ENCODE measurements around the gene ST8SIA4. TPM values are rescaled to one million over a fixed set of nuclear protein-coding genes. Genes with fewer than 3 reads are reported as not detected.

ST8SIA4 gene
- total RNA-seq, 2 donors from 2014 or later = 25.2 to 47.0 TPM

DNA sequence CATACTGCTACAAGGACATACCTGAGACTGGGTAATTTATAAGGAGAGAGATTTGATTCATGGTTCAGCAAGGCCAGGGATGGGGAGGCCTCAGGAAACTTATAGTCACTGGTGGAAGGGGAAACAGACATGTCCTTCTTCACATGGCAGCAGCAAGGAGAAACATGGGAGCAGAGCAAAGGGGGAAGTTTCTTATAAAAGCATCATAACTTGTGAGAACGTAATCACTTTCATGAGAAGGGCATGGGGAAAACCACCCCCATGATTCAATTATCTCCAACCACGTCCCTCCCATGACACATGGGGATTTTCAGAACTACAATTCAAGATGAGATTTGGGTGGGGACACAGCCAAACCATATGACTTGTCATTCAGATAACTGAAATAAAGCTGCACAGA, 100.9 kb downstream of the ST8SIA4 start:
- Histone ChIP-seq H3K9ac (ENCODE audit: extremely low read depth, low read length, poor library complexity, severe bottlenecking) (no peak overlapping the region), H3K4me3 (ENCODE audit: low read length) (no peak overlapping the region), H3K27me3 (ENCODE audit: control insufficient read depth, insufficient read depth, low read length, poor library complexity, severe bottlenecking) (no peaks in the 10 kb centered on the region), H3K9me3 (ENCODE audit: control insufficient read depth, low read length) (no peaks in the 10 kb centered on the region), H3K36me3 (ENCODE audit: control insufficient read depth, insufficient read depth, low read length) (peaks cover 1% of the 10 kb centered on the region), H3K27ac (ENCODE audit: low read depth, low read length) (no peak overlapping the region), H3K4me1 (ENCODE audit: control insufficient read depth, insufficient read depth, low read length) (no peaks in the 10 kb centered on the region)
- H3K27me3 Mint-ChIP-seq (ENCODE audit: insufficient read depth) = no peaks in the 10 kb centered on the region
- WGBS, 2 experiments (ENCODE audit: insufficient coverage in 1 of 2, insufficient read length in 1 of 2) = 98 to 100% methylated on average over 2 of the region's 2 CpGs
- H3K4me3 Mint-ChIP-seq = no peak overlapping the region
- no peak for DNase-seq
- no peaks in the 10 kb centered on the region for H3K9me3 Mint-ChIP-seq
- H3K27ac Mint-ChIP-seq = no peak overlapping the region
- no peaks in the 10 kb centered on the region for H3K36me3 Mint-ChIP-seq (ENCODE audit: low read depth)
- TF ChIP-seq, protein P1, sequence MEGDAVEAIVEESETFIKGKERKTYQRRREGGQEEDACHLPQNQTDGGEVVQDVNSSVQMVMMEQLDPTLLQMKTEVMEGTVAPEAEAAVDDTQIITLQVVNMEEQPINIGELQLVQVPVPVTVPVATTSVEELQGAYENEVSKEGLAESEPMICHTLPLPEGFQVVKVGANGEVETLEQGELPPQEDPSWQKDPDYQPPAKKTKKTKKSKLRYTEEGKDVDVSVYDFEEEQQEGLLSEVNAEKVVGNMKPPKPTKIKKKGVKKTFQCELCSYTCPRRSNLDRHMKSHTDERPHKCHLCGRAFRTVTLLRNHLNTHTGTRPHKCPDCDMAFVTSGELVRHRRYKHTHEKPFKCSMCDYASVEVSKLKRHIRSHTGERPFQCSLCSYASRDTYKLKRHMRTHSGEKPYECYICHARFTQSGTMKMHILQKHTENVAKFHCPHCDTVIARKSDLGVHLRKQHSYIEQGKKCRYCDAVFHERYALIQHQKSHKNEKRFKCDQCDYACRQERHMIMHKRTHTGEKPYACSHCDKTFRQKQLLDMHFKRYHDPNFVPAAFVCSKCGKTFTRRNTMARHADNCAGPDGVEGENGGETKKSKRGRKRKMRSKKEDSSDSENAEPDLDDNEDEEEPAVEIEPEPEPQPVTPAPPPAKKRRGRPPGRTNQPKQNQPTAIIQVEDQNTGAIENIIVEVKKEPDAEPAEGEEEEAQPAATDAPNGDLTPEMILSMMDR (conservative IDR thresholded peaks at IDR 0.05) = no peak
- peaks cover 5% of the 10 kb centered on the region for H3K4me1 Mint-ChIP-seq

- Histone ChIP-seq H3K4me3 (ENCODE audit: low read length) (no peak overlapping the region), H3K36me3 (ENCODE audit: control insufficient read depth, insufficient read depth, low read length) (no peaks in the 10 kb centered on the region), H3K9ac (ENCODE audit: extremely low read depth, low read length, poor library complexity, severe bottlenecking) (no peak overlapping the region), H3K4me1 (ENCODE audit: control insufficient read depth, insufficient read depth, low read length) (no peaks in the 10 kb centered on the region), H3K9me3 (ENCODE audit: control insufficient read depth, low read length) (no peaks in the 10 kb centered on the region), H3K27ac (ENCODE audit: low read depth, low read length) (no peak overlapping the region), H3K27me3 (ENCODE audit: control insufficient read depth, insufficient read depth, low read length, poor library complexity, severe bottlenecking) (no peaks in the 10 kb centered on the region)
- TF ChIP-seq, protein P1 (conservative IDR thresholded peaks at IDR 0.05) = no peak
- peaks cover 5% of the 10 kb centered on the region for H3K4me1 Mint-ChIP-seq
- no peak overlapping the region for H3K4me3 Mint-ChIP-seq
- H3K27ac Mint-ChIP-seq = no peak overlapping the region
- no peak for DNase-seq
- no peaks in the 10 kb centered on the region for H3K9me3 Mint-ChIP-seq
- no peaks in the 10 kb centered on the region for H3K36me3 Mint-ChIP-seq (ENCODE audit: low read depth)
- WGBS, 2 experiments (ENCODE audit: insufficient coverage in 1 of 2, insufficient read length in 1 of 2) = 92 to 100% methylated on average over 5 of the region's 5 CpGs
- no peaks in the 10 kb centered on the region for H3K27me3 Mint-ChIP-seq (ENCODE audit: insufficient read depth)
These were observed 102.5 kb downstream of the ST8SIA4 start for GRCh38 chr5:100800562-100800961.

DNA sequence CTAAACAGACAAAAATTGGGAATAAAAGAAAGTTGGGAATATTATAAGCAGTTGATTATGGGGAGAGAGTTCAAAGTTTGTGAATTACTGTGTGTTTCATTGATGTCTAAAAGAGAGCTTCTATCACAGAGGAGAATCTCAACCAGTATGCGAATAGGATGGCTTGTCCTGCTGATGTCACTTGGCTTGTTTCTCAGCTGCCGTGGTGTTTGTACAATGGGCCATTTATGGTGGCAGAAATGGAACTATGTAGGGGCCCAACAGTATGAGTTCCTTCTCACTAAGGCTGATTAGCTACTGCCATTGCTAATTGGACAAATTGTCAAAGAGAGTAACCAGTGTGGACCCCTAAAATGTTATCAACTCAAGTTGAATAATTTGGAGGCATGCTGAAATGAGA, 103.9 kb downstream of the ST8SIA4 start:
- DNase-seq = no peak
- Histone ChIP-seq H3K27ac (ENCODE audit: low read depth, low read length) (no peak overlapping the region), H3K4me1 (ENCODE audit: control insufficient read depth, insufficient read depth, low read length) (no peaks in the 10 kb centered on the region), H3K4me3 (ENCODE audit: low read length) (no peak overlapping the region), H3K36me3 (ENCODE audit: control insufficient read depth, insufficient read depth, low read length) (no peaks in the 10 kb centered on the region), H3K9me3 (ENCODE audit: control insufficient read depth, low read length) (peaks cover 8% of the 10 kb centered on the region), H3K27me3 (ENCODE audit: control insufficient read depth, insufficient read depth, low read length, poor library complexity, severe bottlenecking) (no peaks in the 10 kb centered on the region), H3K9ac (ENCODE audit: extremely low read depth, low read length, poor library complexity, severe bottlenecking) (no peak overlapping the region)
- Mint-ChIP-seq H3K4me1 (peaks cover 5% of the 10 kb centered on the region), H3K9me3 (no peaks in the 10 kb centered on the region), H3K36me3 (ENCODE audit: low read depth) (no peaks in the 10 kb centered on the region), H3K4me3 (no peak overlapping the region), H3K27me3 (ENCODE audit: insufficient read depth) (no peaks in the 10 kb centered on the region), H3K27ac (no peak overlapping the region)
- WGBS, 2 experiments (ENCODE audit: insufficient coverage in 1 of 2, insufficient read length in 1 of 2) = 92% methylated on average over 2 of the region's 2 CpGs
- TF ChIP-seq, protein P1 (conservative IDR thresholded peaks at IDR 0.05) = no peak
